Spleen (tissue), 11 donors: Measurements from ENCODE around the gene RENBP. TPM values are rescaled to one million over a fixed set of nuclear protein-coding genes. Genes with fewer than 3 reads are reported as not detected.
A peak's percentile ranks its signal among the peaks of the same experiment; 100 is the strongest.

ENCODE experiments used
- DNase-seq: peaks from one replicate; pipeline ENCODE4 v3.0.0-alpha.2; 2020
- H3K27ac ChIP-seq, 8 donors: fragments of 200-600 bp; sonication (generic) in 7 of 8; 1 replicate in 4 of 8; 2 replicates in 4 of 8; pipeline versions ENCODE4 v1.5.0 to v1.8.0; 2016 to 2021; ENCODE audit warnings: inconsistent platforms in 4 of 8, mild to moderate bottlenecking in 4 of 8, moderate library complexity in 1 of 8
- H3K27me3 ChIP-seq, 7 donors: fragments of 200-600 bp; sonication (generic) in 6 of 7; replicated peaks in 1 of 7; 1 replicate in 4 of 7; 2 replicates in 3 of 7; pipeline versions ENCODE4 v1.5.0 to v1.8.0; 2016 to 2021; ENCODE audit warnings: inconsistent platforms in 3 of 7, mild to moderate bottlenecking in 1 of 7
- H3K36me3 ChIP-seq, 6 donors: fragments of 200-600 bp; sonication (generic) in 5 of 6; 1 replicate in 4 of 6; 2 replicates in 2 of 6; pipeline versions ENCODE4 v1.5.0 to v1.8.0; 2016 to 2021; ENCODE audit warnings: inconsistent platforms in 2 of 6
- H3K4me1 ChIP-seq, 6 donors: fragments of 200-600 bp; sonication (generic) in 5 of 6; 1 replicate in 3 of 6; 2 replicates in 3 of 6; pipeline versions ENCODE4 v1.5.0 to v1.8.0; 2016 to 2021; ENCODE audit warnings: inconsistent platforms in 3 of 6
- H3K4me3 ChIP-seq, 8 donors: fragments of 200-600 bp; sonication (generic) in 7 of 8; 1 replicate in 4 of 8; 2 replicates in 4 of 8; pipeline versions ENCODE4 v1.5.0 to v1.8.0; 2016 to 2021; ENCODE audit warnings: inconsistent platforms in 4 of 8, mild to moderate bottlenecking in 4 of 8, moderate library complexity in 2 of 8
- H3K9me3 ChIP-seq, 8 donors: fragments of 200-600 bp; sonication (generic) in 7 of 8; 1 replicate in 4 of 8; 2 replicates in 4 of 8; pipeline versions ENCODE4 v1.5.0 to v1.8.0; 2016 to 2021; ENCODE audit warnings: inconsistent platforms in 4 of 8
- POLR2A ChIP-seq, 3 donors: fragments of 450-650 bp; IDR thresholded peaks; one replicate each; pipeline ENCODE4 v1.5.1; 2017; ENCODE audit warnings: antibody characterized with exemption in 3 of 3, mild to moderate bottlenecking in 1 of 3
- POLR2AphosphoS5 ChIP-seq, 3 donors: sonication (generic); formaldehyde crosslinking; IDR thresholded peaks; one replicate each; pipeline ENCODE4 v1.5.1; 2017; ENCODE audit warnings: antibody characterized with exemption in 3 of 3
- WGBS, 5 donors: extraction: QIAGEN DNeasy Blood & Tissue Kit in 3 of 5; methylation state at CpG; one replicate each; pipeline versions ENCODE4 v1.1.5 to v1.1.7; 2013 to 2018; 5-methylcytosine and 5-hydroxymethylcytosine counted together
- intact Hi-C: fragments of 100-400 bp; cut with DNase I; formaldehyde crosslinking; loops from one replicate; pipeline ENCODE4 v1.15.0; 2023; ENCODE audit warnings: low total_unique reads
- polyA plus RNA-seq, 3 donors: library from polyadenylated mRNA; stranded (reverse); fragments of 200-250 nt; gene quantifications; one replicate each; pipeline ENCODE4 v1.2.1, GENCODE V29; 2013
- total RNA-seq, 7 donors: library from RNA; depleted of rRNA in 3 of 7; stranded (reverse); fragments of >200 nt in 3 of 7; fragmentation: NEBNext Ultra II Directional in 4 of 7; extraction: Animal tissue kit (Norgen Biotek cat#: 25700) in 4 of 7; gene quantifications; one replicate each; pipeline versions ENCODE4 v1.1.0 to v1.2.1, GENCODE V29; 2016 to 2021
- TF ChIP-seq, protein P1 (sequence below), 11 experiments: fragments of 200-600 bp in 7 of 11; fragments of 450-650 bp in 4 of 11; sonication (generic) in 4 of 11; IDR thresholded peaks in 8 of 11; conservative IDR thresholded peaks in 3 of 11; 1 replicate in 7 of 11; 2 replicates in 4 of 11; pipeline versions ENCODE4 v1.4.0 to v1.8.0; 2016 to 2021; ENCODE audit warnings: antibody characterized with exemption in 11 of 11, inconsistent platforms in 4 of 11, mild to moderate bottlenecking in 1 of 11
- donor health status: healthy with polysubstance abuse.
- donor health status: DM: no; HTN: no; CAD: no; lungs with moderate emphysema.
- donor health status: DM: no; HTN: no; CAD: no.
- donor health status: Bipolar disorder and iron deficiency.
- donor health status: healthy.
- donor health status: DM: no; HTN: no; CAD: no.
- donor health status: DM: yes; HTN: yes; CAD: no.

Gene RENBP
- total and polyA plus RNA-seq, 10 donors: 42.0 to 105 (median 63.5) TPM

DNA sequence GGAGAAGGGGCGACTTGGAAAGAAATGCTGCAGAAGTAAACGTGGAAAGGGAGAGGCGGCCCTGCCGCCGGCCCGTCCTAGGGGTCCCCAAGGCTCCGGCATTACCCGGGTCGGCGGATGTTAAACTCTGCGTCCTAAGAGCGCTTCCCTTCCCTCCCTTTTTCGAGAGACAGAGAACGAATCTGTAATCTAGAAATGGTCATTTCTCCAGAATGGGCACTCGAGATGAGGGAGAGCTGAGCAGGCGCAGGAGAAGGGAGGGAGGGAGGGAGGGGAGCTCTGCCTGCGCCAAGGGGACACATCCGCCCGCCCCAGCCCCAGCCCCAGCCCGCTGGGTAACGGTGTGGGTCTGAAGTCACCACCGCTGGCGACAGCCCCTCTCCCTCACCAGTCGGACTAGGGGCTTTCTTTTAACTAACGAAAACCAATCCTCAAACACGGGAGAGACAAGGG, 25.5 kb upstream of the RENBP start:
- no peaks in the 10 kb centered on the region for H3K27me3 ChIP-seq
- peak overlapping the region; percentile 65 to 100 (median 98) for H3K27ac ChIP-seq
- H3K4me3 ChIP-seq: peak overlapping the region; percentile 43 to 97 (median 74)
- TF ChIP-seq POLR2A (IDR thresholded peaks at IDR 0.05) (no peak), POLR2AphosphoS5 (IDR thresholded peaks at IDR 0.05) (peak in 1 of 3 donors; percentile 45)
- peak; percentile 87 for DNase-seq
- no peaks in the 10 kb centered on the region for H3K9me3 ChIP-seq
- 0 to 26% (median 1%) methylated on average over 16 to 26 of the region's 26 CpGs for WGBS, 5 donors
- intact Hi-C loops: no loop called here
- peaks cover 30 to 71% (median 67%) of the 10 kb centered on the region in 6 donors for H3K4me1 ChIP-seq
- H3K36me3 ChIP-seq: peaks cover 0 to under 1% (median 0%) of the 10 kb centered on the region in 6 donors

DNA sequence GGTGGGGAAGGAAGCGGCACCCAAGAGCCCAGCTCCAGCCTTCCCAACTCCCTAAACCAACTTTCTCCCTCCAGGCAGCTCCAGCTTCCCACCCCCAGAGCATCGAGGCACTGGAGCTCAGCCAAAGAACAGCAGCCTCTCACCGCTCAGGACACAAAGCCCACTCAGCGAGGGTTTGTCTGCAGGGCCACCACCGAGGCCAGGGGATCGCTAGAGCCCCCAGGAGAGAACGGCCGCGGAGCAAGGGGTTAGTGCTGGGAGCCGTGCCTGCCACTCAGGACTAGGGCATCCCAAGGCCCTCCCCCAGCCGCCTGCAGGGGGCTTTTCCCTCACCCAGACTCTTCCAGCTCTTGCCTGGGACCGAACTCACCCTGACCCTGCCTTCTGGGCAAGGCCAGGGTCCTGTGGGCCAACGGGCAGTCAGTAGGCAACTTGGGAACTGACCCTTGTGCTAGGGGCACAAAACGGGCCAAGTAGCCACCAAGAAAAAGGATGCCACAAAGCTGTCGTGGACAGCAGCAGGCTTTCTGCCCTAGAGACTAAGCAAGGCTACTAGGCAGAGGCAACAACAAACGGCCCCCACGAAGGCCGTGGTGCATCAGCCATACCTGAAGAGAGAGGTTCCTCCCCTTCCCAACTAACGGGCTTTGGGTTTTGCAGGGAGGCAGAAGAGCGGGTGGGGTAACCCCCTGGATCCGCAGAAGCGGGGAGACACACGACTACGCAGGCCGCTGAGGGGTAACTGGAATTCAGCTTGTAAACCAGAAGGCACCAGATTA, 24.9 kb upstream of the RENBP start:
- H3K36me3 ChIP-seq: peaks cover 0 to 6% (median 1%) of the 10 kb centered on the region in 6 donors
- intact Hi-C loops: no loop called here
- H3K4me3 ChIP-seq: peak overlapping the region; percentile 43 to 97 (median 74)
- H3K27me3 ChIP-seq: no peaks in the 10 kb centered on the region
- 2 to 50% (median 7%) methylated on average over 8 to 25 of the region's 25 CpGs for WGBS, 5 donors
- peaks cover 26 to 70% (median 63%) of the 10 kb centered on the region in 6 donors for H3K4me1 ChIP-seq
- DNase-seq: peak; percentile 82
- peak overlapping the region; percentile 65 to 100 (median 98) for H3K27ac ChIP-seq
- peak in 1 of 3 donors; percentile 8 for TF ChIP-seq POLR2AphosphoS5 (IDR thresholded peaks at IDR 0.05)
- TF ChIP-seq POLR2A (IDR thresholded peaks at IDR 0.05): no peak
- H3K9me3 ChIP-seq: no peaks in the 10 kb centered on the region

DNA sequence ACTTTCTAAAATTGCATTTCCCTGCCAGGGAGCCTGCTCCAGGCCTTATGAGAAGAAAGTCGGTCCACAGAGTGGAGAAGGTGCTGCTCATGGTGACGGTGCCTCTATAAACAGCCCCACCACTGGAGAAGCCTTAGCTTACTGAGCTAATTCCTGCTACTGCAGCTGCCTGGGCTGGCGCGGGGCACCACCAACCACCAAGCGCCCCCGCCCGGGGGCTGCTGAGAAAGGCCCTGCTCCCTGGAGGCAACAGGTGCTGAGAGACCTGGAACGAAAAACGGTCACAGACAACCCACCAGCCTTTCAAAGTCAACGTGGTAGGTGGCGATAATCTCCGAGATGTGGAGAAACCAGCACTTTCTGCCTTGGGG, 24.3 kb upstream of the RENBP start:
- Histone ChIP-seq H3K4me3 (peak overlapping the region in 7 of 8 donors; percentile 43 to 97 (median 74)), H3K4me1 (peaks cover 25 to 70% (median 57%) of the 10 kb centered on the region in 6 donors), H3K27ac (peak overlapping the region; percentile 65 to 100 (median 98)), H3K36me3 (peaks cover 0 to 12% (median 7%) of the 10 kb centered on the region in 6 donors), H3K27me3 (no peaks in the 10 kb centered on the region), H3K9me3 (no peaks in the 10 kb centered on the region)
- intact Hi-C loops: no loop called here
- DNase-seq: peak; percentile 79
- WGBS, 5 donors: 6 to 44% (median 25%) methylated on average over 6 to 12 of the region's 12 CpGs; no CpG with 5 or more reads in 1 of the 5 donors
- peak in 2 of 3 donors; percentile 48 to 59 for TF ChIP-seq POLR2AphosphoS5 (IDR thresholded peaks at IDR 0.05)
- TF ChIP-seq POLR2A (IDR thresholded peaks at IDR 0.05): no peak
- TF ChIP-seq, protein P1, sequence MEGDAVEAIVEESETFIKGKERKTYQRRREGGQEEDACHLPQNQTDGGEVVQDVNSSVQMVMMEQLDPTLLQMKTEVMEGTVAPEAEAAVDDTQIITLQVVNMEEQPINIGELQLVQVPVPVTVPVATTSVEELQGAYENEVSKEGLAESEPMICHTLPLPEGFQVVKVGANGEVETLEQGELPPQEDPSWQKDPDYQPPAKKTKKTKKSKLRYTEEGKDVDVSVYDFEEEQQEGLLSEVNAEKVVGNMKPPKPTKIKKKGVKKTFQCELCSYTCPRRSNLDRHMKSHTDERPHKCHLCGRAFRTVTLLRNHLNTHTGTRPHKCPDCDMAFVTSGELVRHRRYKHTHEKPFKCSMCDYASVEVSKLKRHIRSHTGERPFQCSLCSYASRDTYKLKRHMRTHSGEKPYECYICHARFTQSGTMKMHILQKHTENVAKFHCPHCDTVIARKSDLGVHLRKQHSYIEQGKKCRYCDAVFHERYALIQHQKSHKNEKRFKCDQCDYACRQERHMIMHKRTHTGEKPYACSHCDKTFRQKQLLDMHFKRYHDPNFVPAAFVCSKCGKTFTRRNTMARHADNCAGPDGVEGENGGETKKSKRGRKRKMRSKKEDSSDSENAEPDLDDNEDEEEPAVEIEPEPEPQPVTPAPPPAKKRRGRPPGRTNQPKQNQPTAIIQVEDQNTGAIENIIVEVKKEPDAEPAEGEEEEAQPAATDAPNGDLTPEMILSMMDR (IDR thresholded peaks at IDR 0.05 in 8 of 11, conservative IDR thresholded peaks at IDR 0.05 in 3 of 11): peak in 1 of 11 experiments; percentile 7

DNA sequence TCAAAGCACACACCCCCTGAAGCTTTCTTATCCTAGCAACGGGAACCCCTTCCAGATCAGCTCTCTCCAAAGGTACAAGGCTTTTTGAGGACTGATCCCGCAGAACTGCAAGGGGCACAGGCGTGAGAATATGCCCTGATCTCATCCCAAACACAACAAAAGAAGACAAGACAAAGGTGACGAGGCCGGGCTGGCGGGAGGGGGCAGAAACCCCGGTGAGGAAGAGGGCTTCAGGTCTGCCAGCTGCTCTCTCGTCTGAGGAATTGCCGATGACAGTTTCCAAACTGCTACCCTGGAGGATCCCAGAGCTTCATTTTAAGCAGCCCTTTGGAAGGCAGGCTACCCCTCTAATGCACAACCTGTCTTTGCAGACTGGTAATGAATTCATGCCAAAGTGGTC, 23.8 kb upstream of the RENBP start:
- DNase-seq: no peak
- Histone ChIP-seq H3K27ac (peak overlapping the region; percentile 65 to 100 (median 98)), H3K27me3 (no peaks in the 10 kb centered on the region), H3K4me3 (peak overlapping the region in 5 of 8 donors; percentile 43 to 97 (median 74)), H3K36me3 (peaks cover 0 to 17% (median 11%) of the 10 kb centered on the region in 6 donors), H3K4me1 (peaks cover 20 to 70% (median 52%) of the 10 kb centered on the region in 6 donors), H3K9me3 (no peaks in the 10 kb centered on the region)
- intact Hi-C loops: no loop called here
- TF ChIP-seq POLR2A (IDR thresholded peaks at IDR 0.05) (no peak), POLR2AphosphoS5 (IDR thresholded peaks at IDR 0.05) (no peak)
- TF ChIP-seq, protein P1 (IDR thresholded peaks at IDR 0.05 in 8 of 11, conservative IDR thresholded peaks at IDR 0.05 in 3 of 11): no peak
- WGBS, 5 donors: 24 to 64% (median 36%) methylated on average over 9 of the region's 9 CpGs
